GM12874 (cell line): ENCODE measurements around the gene WDR90.

Source experiments
- CTCF ChIP-seq: IDR thresholded peaks from 2 replicates; pipeline ENCODE4 v1.5.1; 2011; ENCODE audit warnings: low read depth, mild to moderate bottlenecking, control low read depth, low read length, moderate library complexity; ENCODE audit not compliant: insufficient read depth

The WDR90 gene

GRCh38 chr16:631808-632358 lies 17.3 kb upstream of the WDR90 start:
- no peak for TF ChIP-seq CTCF

GRCh38 chr16:632486-633335 lies 16.5 kb upstream of the WDR90 start:
- no peak for TF ChIP-seq CTCF

GRCh38 chr16:633336-634050 lies 15.7 kb upstream of the WDR90 start:
- TF ChIP-seq CTCF: no peak

- no peak for TF ChIP-seq CTCF
These were observed 15.0 kb upstream of the WDR90 start for GRCh38 chr16:634051-634670.

GRCh38 chr16:634996-635395 lies 14.2 kb upstream of the WDR90 start:
- no peak for TF ChIP-seq CTCF

- TF ChIP-seq CTCF: no peak
These were observed 13.5 kb upstream of the WDR90 start for GRCh38 chr16:635573-636205.
